ENCODE measurements around the gene TSPOAP1. TPM values are rescaled to one million over a fixed set of nuclear protein-coding genes. Genes with fewer than 3 reads are reported as not detected.

The TSPOAP1 gene
- total and polyA plus RNA-seq, 10 of the 15 experiments (the other 5 are each of a cell fraction or from before 2014, with no cell fraction given): 0.58 to 16.4 (median 4.2) TPM; not detected in 1

DNA sequence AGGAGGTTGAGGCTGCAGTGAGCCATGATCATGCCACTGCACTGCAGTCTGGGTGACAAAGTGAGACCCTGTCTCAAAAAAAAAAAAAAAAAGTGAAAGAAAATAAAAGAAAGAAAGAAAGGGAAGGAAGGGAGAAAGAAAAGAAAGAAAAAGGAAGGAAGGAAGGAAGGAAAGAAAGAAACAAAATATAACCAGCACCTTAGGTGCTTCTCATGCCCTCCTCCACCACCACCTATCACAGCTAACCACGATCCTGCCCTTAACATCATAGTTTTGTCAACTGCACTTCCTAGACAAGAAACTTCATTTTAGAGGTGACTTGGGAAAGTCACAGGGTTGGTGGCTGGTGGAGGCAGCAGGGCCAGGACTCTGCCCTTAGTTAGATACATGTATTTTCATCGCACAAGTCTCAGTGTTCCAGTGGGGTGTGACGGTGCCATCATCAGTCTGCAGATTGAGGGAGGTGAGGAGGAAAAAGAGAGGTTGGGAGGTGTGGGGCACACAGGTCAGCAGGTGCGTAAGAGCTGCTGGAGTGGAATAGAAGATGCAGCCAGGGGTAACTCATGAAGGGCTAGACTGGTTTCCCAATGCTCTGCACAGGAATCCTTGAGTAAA is 13.4 kb upstream of the TSPOAP1 start:
- ATAC-seq (no peak), FAIRE-seq (no peak), DNase-seq (ENCODE audit: low read depth, low spot score) (no peak)
- in situ Hi-C loops (cut with MboI): no loop called here
- H4K20me1 ChIP-seq (ENCODE audit: control insufficient read depth, insufficient read depth): no peaks in the 10 kb centered on the region
- no peak overlapping the region for H2AFZ ChIP-seq (ENCODE audit: control insufficient read depth, low read depth, low read length)
- H3K4me1 ChIP-seq (ENCODE audit: control insufficient read depth, insufficient read depth, low read length): peaks cover 60% of the 10 kb centered on the region
- peaks cover 91% of the 10 kb centered on the region for H3K79me2 ChIP-seq (ENCODE audit: control insufficient read depth, insufficient read depth, low read length)
- H3K4me2 ChIP-seq (ENCODE audit: control insufficient read depth, insufficient read depth): peak overlapping the region; percentile 92
- SMC1A ChIA-PET (ENCODE audit: uncharacterized antibody, unreplicated experiment): interaction anchor here (1.3 to 10.3 kb wide), 5 partner anchors 8 to 73 kb away, joined by 3 to 249 read pairs (median 143); partner anchors contain the start of gene RNF43
- peak overlapping the region; percentile 52 for H3K9ac ChIP-seq (ENCODE audit: control insufficient read depth, insufficient read depth, low read length)
- H3K9me3 ChIP-seq (replicated peaks; ENCODE audit: control insufficient read depth, insufficient read depth, low read length): no peaks in the 10 kb centered on the region
- H3K27me3 ChIP-seq (replicated peaks in 1 of 2; ENCODE audit: control insufficient read depth in 2 of 2, insufficient read depth in 2 of 2, low read length in 1 of 2): no peaks in the 10 kb centered on the region
- RAD21 ChIA-PET (ENCODE audit: unreplicated experiment): interaction anchor here (1.1 to 18.1 kb wide), 6 partner anchors 6 to 74 kb away, joined by 3 to 323 read pairs (median 69); partner anchors contain the start of gene RNF43
- BruUV-seq (replicated peaks): no TSS peak
- CTCF ChIA-PET: interaction anchor here (0.9 to 6.7 kb wide), 6 partner anchors 10 to 73 kb away, joined by 3 to 163 read pairs (median 29); partner anchors contain the start of genes RNF43, SUPT4H1 and TSPOAP1
- WGBS (ENCODE audit: insufficient coverage, insufficient replicate concordance, low lambda C conversion rate, missing lambda C conversion rate): 4% methylated on average over 4 of the region's 4 CpGs
- intact Hi-C loops (cut with micrococcal nuclease; ENCODE audit: unreplicated experiment): loop anchor here (5.0 kb wide), 1 partner anchor 175 kb away; no protein-coding TSS in a partner anchor
- peaks cover 9 to 19% of the 10 kb centered on the region in 2 experiments for H3K36me3 ChIP-seq (ENCODE audit: control insufficient read depth in 2 of 2, insufficient read depth in 2 of 2, low read length in 1 of 2)
- H3K27ac ChIP-seq (ENCODE audit: control insufficient read depth, insufficient read depth): peak overlapping the region; percentile 100
- peak overlapping the region; percentile 81 for H3K4me3 ChIP-seq
- POLR2A ChIA-PET: interaction anchor here (0.6 to 18.5 kb wide), 8 partner anchors 8 to 109 kb away, joined by 3 to 373 read pairs (median 32); partner anchors contain the start of genes RNF43, SUPT4H1 and TSPOAP1
- TF ChIP-seq, protein P1, sequence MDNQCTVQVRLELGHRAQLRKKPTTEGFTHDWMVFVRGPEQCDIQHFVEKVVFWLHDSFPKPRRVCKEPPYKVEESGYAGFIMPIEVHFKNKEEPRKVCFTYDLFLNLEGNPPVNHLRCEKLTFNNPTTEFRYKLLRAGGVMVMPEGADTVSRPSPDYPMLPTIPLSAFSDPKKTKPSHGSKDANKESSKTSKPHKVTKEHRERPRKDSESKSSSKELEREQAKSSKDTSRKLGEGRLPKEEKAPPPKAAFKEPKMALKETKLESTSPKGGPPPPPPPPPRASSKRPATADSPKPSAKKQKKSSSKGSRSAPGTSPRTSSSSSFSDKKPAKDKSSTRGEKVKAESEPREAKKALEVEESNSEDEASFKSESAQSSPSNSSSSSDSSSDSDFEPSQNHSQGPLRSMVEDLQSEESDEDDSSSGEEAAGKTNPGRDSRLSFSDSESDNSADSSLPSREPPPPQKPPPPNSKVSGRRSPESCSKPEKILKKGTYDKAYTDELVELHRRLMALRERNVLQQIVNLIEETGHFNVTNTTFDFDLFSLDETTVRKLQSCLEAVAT (IDR thresholded peaks at IDR 0.05): peak; percentile 94
- peak; percentile 66 for TF ChIP-seq POLR2AphosphoS5 (IDR thresholded peaks at IDR 0.05; ENCODE audit: low read length)
- 0 out of 3 replicates have a peak, but pooled peaks have one; percentile 15 for TF ChIP-seq POU2F2 (IDR thresholded peaks at IDR 0.05; ENCODE audit: borderline replicate concordance, low read depth, low read length)
- TF ChIP-seq CBX5 (IDR thresholded peaks at IDR 0.05; ENCODE audit: low read depth): no peak
- TF ChIP-seq, protein P2, sequence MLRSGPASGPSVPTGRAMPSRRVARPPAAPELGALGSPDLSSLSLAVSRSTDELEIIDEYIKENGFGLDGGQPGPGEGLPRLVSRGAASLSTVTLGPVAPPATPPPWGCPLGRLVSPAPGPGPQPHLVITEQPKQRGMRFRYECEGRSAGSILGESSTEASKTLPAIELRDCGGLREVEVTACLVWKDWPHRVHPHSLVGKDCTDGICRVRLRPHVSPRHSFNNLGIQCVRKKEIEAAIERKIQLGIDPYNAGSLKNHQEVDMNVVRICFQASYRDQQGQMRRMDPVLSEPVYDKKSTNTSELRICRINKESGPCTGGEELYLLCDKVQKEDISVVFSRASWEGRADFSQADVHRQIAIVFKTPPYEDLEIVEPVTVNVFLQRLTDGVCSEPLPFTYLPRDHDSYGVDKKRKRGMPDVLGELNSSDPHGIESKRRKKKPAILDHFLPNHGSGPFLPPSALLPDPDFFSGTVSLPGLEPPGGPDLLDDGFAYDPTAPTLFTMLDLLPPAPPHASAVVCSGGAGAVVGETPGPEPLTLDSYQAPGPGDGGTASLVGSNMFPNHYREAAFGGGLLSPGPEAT (IDR thresholded peaks at IDR 0.05; ENCODE audit: low read depth): no peak
- TF ChIP-seq NBN (IDR thresholded peaks at IDR 0.05): peak; percentile 63
- TF ChIP-seq, protein P3, sequence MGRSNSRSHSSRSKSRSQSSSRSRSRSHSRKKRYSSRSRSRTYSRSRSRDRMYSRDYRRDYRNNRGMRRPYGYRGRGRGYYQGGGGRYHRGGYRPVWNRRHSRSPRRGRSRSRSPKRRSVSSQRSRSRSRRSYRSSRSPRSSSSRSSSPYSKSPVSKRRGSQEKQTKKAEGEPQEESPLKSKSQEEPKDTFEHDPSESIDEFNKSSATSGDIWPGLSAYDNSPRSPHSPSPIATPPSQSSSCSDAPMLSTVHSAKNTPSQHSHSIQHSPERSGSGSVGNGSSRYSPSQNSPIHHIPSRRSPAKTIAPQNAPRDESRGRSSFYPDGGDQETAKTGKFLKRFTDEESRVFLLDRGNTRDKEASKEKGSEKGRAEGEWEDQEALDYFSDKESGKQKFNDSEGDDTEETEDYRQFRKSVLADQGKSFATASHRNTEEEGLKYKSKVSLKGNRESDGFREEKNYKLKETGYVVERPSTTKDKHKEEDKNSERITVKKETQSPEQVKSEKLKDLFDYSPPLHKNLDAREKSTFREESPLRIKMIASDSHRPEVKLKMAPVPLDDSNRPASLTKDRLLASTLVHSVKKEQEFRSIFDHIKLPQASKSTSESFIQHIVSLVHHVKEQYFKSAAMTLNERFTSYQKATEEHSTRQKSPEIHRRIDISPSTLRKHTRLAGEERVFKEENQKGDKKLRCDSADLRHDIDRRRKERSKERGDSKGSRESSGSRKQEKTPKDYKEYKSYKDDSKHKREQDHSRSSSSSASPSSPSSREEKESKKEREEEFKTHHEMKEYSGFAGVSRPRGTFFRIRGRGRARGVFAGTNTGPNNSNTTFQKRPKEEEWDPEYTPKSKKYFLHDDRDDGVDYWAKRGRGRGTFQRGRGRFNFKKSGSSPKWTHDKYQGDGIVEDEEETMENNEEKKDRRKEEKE (IDR thresholded peaks at IDR 0.05): no peak
- TF ChIP-seq GABPA (IDR thresholded peaks at IDR 0.05; ENCODE audit: low read depth): no peak
- TF ChIP-seq IKZF2 (IDR thresholded peaks at IDR 0.05): peak in 1 of 2 experiments; percentile 22; a peak in 1 of 4 replicates
- 0 out of 2 replicates have a peak, but pooled peaks have one; percentile 54 for TF ChIP-seq WRNIP1 (IDR thresholded peaks at IDR 0.05; ENCODE audit: borderline replicate concordance, low read depth, low read length)
- no peak for TF ChIP-seq ZBED1 (IDR thresholded peaks at IDR 0.05; ENCODE audit: borderline replicate concordance)
- TF ChIP-seq BHLHE40 (IDR thresholded peaks at IDR 0.05; ENCODE audit: borderline replicate concordance in 1 of 2, low read depth in 2 of 2, low read length in 1 of 2): no peak

Measured in GM12878 (cell line).